Measurements from ENCODE around the gene ZP4.
A peak's percentile ranks its signal among the peaks of the same experiment; 100 is the strongest.

Gene ZP4

DNA sequence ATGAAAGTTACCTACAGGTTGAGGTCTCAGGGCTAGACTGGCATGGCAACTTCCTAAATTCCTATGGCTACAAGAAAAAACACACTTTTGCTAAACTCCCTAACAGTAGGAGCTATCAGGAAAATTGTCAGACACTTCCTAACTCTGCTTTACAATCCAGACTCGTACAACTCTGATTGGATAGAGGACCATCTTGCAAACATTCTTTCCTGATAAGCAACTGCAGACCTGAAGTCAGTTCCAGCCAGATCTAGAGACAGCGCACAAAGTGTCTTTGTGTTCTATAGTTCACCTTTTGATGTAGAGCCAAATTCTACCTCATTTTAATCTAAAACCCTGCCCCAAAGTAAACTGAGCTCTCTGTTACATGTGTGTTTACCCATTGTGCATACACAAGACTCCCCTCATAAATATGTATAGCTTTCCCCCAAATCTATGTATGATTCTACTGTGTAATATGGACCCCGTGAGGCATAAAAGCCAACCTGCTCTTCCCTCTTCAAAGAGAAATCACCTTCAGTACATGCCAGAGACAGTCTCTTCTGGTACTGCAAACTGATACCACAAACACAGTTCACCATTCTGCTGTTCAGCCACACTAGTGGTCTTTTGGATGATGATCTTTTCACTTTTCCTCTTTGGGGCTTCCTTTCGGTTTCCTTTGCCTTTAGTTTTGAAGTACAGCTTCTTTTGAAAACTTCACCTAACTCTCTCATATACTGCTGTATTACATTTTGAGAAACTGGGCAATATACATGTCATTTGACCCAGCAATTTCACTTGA lies 21.7 kb downstream of the ZP4 start:
- TF ChIP-seq, protein P1, sequence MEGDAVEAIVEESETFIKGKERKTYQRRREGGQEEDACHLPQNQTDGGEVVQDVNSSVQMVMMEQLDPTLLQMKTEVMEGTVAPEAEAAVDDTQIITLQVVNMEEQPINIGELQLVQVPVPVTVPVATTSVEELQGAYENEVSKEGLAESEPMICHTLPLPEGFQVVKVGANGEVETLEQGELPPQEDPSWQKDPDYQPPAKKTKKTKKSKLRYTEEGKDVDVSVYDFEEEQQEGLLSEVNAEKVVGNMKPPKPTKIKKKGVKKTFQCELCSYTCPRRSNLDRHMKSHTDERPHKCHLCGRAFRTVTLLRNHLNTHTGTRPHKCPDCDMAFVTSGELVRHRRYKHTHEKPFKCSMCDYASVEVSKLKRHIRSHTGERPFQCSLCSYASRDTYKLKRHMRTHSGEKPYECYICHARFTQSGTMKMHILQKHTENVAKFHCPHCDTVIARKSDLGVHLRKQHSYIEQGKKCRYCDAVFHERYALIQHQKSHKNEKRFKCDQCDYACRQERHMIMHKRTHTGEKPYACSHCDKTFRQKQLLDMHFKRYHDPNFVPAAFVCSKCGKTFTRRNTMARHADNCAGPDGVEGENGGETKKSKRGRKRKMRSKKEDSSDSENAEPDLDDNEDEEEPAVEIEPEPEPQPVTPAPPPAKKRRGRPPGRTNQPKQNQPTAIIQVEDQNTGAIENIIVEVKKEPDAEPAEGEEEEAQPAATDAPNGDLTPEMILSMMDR (IDR thresholded peaks at IDR 0.05; ENCODE audit: extremely low read depth, insufficient read depth, missing control alignments) = no peak
- DNase-seq (ENCODE audit: low spot score) = no peak
- in situ Hi-C loops (cut with MboI; ENCODE audit: low pct_unique_long_range_greater_than_20kb, low sequenced_read_pairs, unreplicated experiment) = no loop called here

DNA sequence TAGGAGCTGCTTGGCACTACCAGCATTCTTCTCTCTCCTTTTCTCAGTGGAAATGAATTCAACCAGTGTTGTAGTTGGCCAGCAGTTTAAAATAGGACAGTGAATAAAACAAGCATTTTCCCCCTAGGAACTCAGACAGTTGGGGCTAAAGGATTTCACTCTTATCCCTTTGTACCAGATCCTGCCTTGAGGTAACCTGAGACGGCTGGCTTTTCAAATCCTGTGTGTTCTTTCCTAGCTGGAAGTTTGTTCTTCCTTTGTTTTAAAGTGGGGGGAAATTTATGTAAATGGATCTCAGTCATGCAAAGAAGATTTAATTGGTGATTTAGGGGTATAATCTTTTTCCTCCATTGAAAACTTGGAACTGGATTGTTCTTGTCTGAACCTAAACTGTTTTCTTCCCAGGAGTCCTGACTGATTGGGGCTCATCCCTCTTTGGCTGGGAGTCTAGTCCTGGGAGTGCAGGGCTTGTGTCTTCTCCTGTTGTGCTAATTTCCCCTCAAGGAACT lies 23.3 kb downstream of the ZP4 start:
- TF ChIP-seq, protein P1 (IDR thresholded peaks at IDR 0.05; ENCODE audit: extremely low read depth, insufficient read depth, missing control alignments) = no peak
- DNase-seq (ENCODE audit: low spot score) = no peak
- in situ Hi-C loops (cut with MboI; ENCODE audit: low pct_unique_long_range_greater_than_20kb, low sequenced_read_pairs, unreplicated experiment) = no loop called here

DNA sequence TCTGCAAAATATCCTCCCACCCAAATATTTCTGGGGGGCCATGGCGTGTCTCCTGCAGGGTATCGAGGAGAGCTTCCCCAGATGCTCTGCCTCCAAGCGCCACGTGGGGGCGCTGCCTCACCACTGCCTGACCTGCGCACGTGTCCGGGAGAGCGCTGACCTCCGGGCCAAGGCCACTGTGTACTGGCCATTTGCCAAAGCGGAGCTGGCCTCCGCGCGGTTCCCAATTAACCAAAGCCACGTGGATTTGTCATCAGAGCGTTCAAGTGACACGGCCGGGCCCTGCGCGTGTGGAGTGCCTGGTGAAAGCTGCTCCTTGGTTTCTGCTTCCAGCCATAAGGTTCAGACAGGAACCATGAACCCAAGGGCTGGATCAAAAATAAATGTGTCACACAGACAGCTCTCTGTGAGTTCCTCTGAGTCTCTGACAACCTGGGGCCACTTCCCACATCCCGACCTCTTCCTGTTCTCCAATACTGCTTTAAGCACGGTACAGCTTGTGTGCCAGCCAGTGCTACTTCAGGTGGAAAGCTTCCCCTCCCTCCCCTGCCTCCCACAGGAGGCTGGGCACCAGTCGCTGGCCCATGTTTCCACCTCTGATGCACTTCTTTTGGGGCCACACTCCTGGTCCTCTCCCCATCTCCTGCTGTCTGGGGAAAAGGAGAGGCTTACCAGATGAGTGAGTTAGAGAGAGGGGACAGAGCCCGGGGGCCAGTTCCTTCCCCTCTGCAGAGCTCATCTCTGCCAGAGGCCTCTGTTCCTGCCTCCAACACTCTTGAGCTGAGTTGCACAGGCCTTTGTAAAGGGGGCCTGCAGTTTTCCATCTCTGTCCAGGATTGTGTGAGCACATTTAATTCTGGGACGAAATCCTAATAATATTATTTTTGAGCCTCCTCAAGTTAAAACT lies 26.1 kb downstream of the ZP4 start:
- DNase-seq (ENCODE audit: low spot score) = peak; percentile 45
- in situ Hi-C loops (cut with MboI; ENCODE audit: low pct_unique_long_range_greater_than_20kb, low sequenced_read_pairs, unreplicated experiment) = no loop called here
- TF ChIP-seq, protein P1 (IDR thresholded peaks at IDR 0.05; ENCODE audit: extremely low read depth, insufficient read depth, missing control alignments) = peak; percentile 96

DNA sequence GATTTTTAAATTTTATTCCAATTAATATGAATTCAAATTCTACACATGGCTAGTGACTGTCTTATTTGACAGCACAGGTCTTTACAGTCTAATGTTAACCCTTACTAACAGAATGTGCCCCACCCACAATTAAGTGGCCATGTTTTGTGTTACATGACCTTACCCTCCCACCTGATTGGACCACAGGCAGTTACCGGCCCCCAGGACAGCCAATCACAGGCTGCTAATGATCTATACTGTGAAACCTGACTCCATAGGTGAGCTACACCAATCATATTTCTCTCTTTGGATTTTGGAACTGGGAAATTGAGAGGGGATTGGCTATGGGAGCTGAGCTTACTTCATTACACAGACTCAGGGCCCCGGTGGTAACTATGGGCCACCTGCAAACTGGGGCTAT lies 27.5 kb downstream of the ZP4 start:
- DNase-seq (ENCODE audit: low spot score) = no peak
- in situ Hi-C loops (cut with MboI; ENCODE audit: low pct_unique_long_range_greater_than_20kb, low sequenced_read_pairs, unreplicated experiment) = no loop called here
- TF ChIP-seq, protein P1 (IDR thresholded peaks at IDR 0.05; ENCODE audit: extremely low read depth, insufficient read depth, missing control alignments) = no peak

DNA sequence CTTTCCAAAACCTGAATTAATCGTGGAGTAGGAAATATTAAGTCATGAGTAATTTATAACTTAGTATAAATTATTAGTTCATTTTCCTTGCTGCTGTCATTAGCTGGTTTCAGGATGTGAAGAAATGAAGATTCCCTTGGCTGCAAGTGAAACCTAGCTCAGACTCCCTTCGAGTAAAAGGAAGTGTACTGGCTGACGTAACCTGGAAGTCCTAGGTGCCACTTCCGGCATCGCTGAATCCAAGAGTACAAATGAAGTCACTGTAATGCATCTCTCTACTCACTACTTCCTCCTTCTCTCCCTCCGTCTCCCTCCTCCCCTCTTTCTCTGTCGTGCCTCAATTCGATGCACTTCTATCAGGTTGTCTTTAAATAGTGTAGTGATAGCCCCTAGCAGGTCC lies 28.8 kb downstream of the ZP4 start:
- TF ChIP-seq, protein P1 (IDR thresholded peaks at IDR 0.05; ENCODE audit: extremely low read depth, insufficient read depth, missing control alignments) = no peak
- no peak for DNase-seq (ENCODE audit: low spot score)
- in situ Hi-C loops (cut with MboI; ENCODE audit: low pct_unique_long_range_greater_than_20kb, low sequenced_read_pairs, unreplicated experiment) = no loop called here

DNA sequence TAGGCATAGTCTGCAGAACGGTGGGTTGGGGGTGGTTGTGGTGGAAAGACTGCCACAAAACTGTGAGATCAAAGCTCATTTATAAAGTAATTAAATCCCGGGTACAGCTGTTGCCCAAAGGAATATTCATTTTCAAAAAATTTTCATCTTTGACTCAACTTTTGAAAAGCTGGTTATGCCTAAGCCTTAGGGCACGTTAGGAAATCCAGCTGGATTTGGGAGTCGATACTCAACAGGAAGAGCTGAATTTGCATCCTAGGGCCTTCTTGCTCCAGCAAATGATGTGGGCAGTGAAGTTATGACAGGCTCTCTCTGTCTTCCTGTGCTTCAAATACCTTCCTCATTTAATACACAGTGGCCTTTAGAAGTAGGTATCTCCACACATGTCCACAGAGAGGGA lies 31.7 kb downstream of the ZP4 start:
- no peak for DNase-seq (ENCODE audit: low spot score)
- in situ Hi-C loops (cut with MboI; ENCODE audit: low pct_unique_long_range_greater_than_20kb, low sequenced_read_pairs, unreplicated experiment) = no loop called here
- TF ChIP-seq, protein P1 (IDR thresholded peaks at IDR 0.05; ENCODE audit: extremely low read depth, insufficient read depth, missing control alignments) = no peak
